HepG2 (cell line): ENCODE data around the gene LIF. TPM values are rescaled to one million over a fixed set of nuclear protein-coding genes. Genes with fewer than 3 reads are reported as not detected.

Experiments used
- ATF1 ChIP-seq: IDR thresholded peaks from 2 replicates; pipeline ENCODE4 v1.6.1; 2016; ENCODE audit warnings: mild to moderate bottlenecking, control low read depth
- CHD4 ChIP-seq: fragments of 200-600 bp; sonication (generic); IDR thresholded peaks from 2 replicates; pipeline ENCODE4 v1.7.0; 2017; ENCODE audit warnings: mild to moderate bottlenecking, low read length, borderline replicate concordance
- HNF4G ChIP-seq, 2 experiments: sonication (generic) in 1 of 2; formaldehyde crosslinking in 1 of 2; IDR thresholded peaks; 2 replicates each; pipeline versions ENCODE4 v1.4.0 to v1.6.1; 2011 to 2020; ENCODE audit warnings: borderline replicate concordance in 2 of 2, low read depth in 2 of 2, mild to moderate bottlenecking in 2 of 2, low read length in 1 of 2, missing genetic modification reagents in 1 of 2, moderate library complexity in 1 of 2
- KDM2A ChIP-seq: sonication (generic); formaldehyde crosslinking; IDR thresholded peaks from 2 replicates; pipeline ENCODE4 v1.4.0; 2020; ENCODE audit warnings: low read depth, missing genetic modification reagents, borderline replicate concordance
- MLX ChIP-seq: IDR thresholded peaks from 2 replicates; pipeline ENCODE4 v1.6.1; 2016
- MTF2 ChIP-seq: sonication (generic); formaldehyde crosslinking; IDR thresholded peaks from 2 replicates; pipeline ENCODE4 v1.5.0; 2020; ENCODE audit warnings: missing genetic modification reagents, borderline replicate concordance
- NFRKB ChIP-seq: fragments of 450-650 bp; IDR thresholded peaks from 2 replicates; pipeline ENCODE4 v1.6.1; 2017
- RAD21 ChIP-seq: fragments of 450-650 bp; formaldehyde crosslinking; IDR thresholded peaks from 2 replicates; pipeline ENCODE4 v1.5.0; 2020; ENCODE audit warnings: mild to moderate bottlenecking
- RBM22 ChIP-seq: fragments of 200-400 bp; formaldehyde crosslinking; optimal IDR thresholded peaks from 2 replicates; pipeline ENCODE3; 2017; ENCODE audit warnings: mild to moderate bottlenecking, low read length, moderate library complexity
- SKI ChIP-seq: fragments of 450-650 bp; IDR thresholded peaks from one replicate; pipeline ENCODE4 v1.6.1; 2018; ENCODE audit warnings: mild to moderate bottlenecking; ENCODE audit not compliant: partially characterized antibody
- SRSF9 ChIP-seq: fragments of 200-400 bp; formaldehyde crosslinking; IDR thresholded peaks from 2 replicates; pipeline ENCODE4 v1.6.1; 2018; ENCODE audit warnings: borderline replicate concordance, mild to moderate bottlenecking, low read depth, low read length; ENCODE audit not compliant: insufficient read depth, poor library complexity, severe bottlenecking
- STAT6 ChIP-seq: sonication (generic); formaldehyde crosslinking; IDR thresholded peaks from 2 replicates; pipeline ENCODE4 v1.4.0; 2020; ENCODE audit warnings: missing genetic modification reagents, mild to moderate bottlenecking, borderline replicate concordance
- TEAD2 ChIP-seq: sonication (generic); formaldehyde crosslinking; IDR thresholded peaks from 2 replicates; pipeline ENCODE4 v1.9.0; 2021; ENCODE audit warnings: missing genetic modification reagents
- YEATS2 ChIP-seq: sonication (generic); formaldehyde crosslinking; IDR thresholded peaks from 2 replicates; pipeline ENCODE4 v1.4.0; 2020; ENCODE audit warnings: missing genetic modification reagents, borderline replicate concordance
- ZBTB1 ChIP-seq: sonication (generic); formaldehyde crosslinking; IDR thresholded peaks from 2 replicates; pipeline ENCODE4 v1.4.0; 2020; ENCODE audit warnings: missing genetic modification reagents, borderline replicate concordance
- ZBTB2 ChIP-seq: sonication (generic); formaldehyde crosslinking; IDR thresholded peaks from 2 replicates; pipeline ENCODE4 v1.8.0; 2022; ENCODE audit warnings: low read depth, missing genetic modification reagents
- ZNF160 ChIP-seq: sonication (generic); formaldehyde crosslinking; IDR thresholded peaks from 2 replicates; pipeline ENCODE4 v1.8.0; 2022; ENCODE audit warnings: mild to moderate bottlenecking, inconsistent platforms, missing genetic modification reagents
- ZNF18 ChIP-seq: sonication (generic); formaldehyde crosslinking; IDR thresholded peaks from 2 replicates; pipeline ENCODE4 v1.8.0; 2022; ENCODE audit warnings: mild to moderate bottlenecking, missing genetic modification reagents; ENCODE audit not compliant: insufficient replicate concordance
- ZNF34 ChIP-seq: sonication (generic); formaldehyde crosslinking; IDR thresholded peaks from 2 replicates; pipeline ENCODE4 v1.4.0; 2020; ENCODE audit warnings: mild to moderate bottlenecking, missing genetic modification reagents, borderline replicate concordance
- ZNF414 ChIP-seq: sonication (generic); formaldehyde crosslinking; IDR thresholded peaks from 2 replicates; pipeline ENCODE4 v1.5.0; 2020; ENCODE audit warnings: missing genetic modification reagents
- ZNF772 ChIP-seq: sonication (generic); formaldehyde crosslinking; IDR thresholded peaks from 2 replicates; pipeline ENCODE4 v1.5.0; 2020; ENCODE audit warnings: mild to moderate bottlenecking, missing genetic modification reagents
- polyA plus RNA-seq, 8 experiments: library from polyadenylated mRNA; depleted of rRNA in 3 of 8; stranded (reverse) in 7 of 8; unstranded in 1 of 8; fragments of >200 nt; fragmentation: Illumina TruSeq in 4 of 8; extraction: Trizol in 4 of 8; gene quantifications; 2 replicates each; pipeline versions ENCODE4 v1.2.1 to v1.2.3, GENCODE V29; 2011 to 2016; ENCODE audit warnings: low read depth in 4 of 8, missing spikeins in 1 of 8, mixed read lengths in 1 of 8; ENCODE audit not compliant: insufficient read depth in 1 of 8
- total RNA-seq, 5 experiments: library from RNA; depleted of rRNA; stranded (reverse); fragments of >200 nt; fragmentation: Illumina TruSeq; extraction: Trizol; gene quantifications; 2 replicates each; pipeline ENCODE4 v1.2.3, GENCODE V29; 2016; ENCODE audit warnings: low read depth in 1 of 5

The LIF gene
- total and polyA plus RNA-seq, 2 of the 13 experiments (the other 11 are each of a cell fraction or from before 2014, with no cell fraction given), result 3.6 to 8.5 TPM

- no peak for TF ChIP-seq SRSF9
- TF ChIP-seq ZNF160 (CRISPR knock-in tag), result 0 out of 2 replicates have a peak, but pooled peaks have one; percentile 48
- TF ChIP-seq ATF1 (CRISPR knock-in tag), result no peak
- TF ChIP-seq NFRKB, result no peak
- TF ChIP-seq YEATS2 (CRISPR knock-in tag), result peak; percentile 21; the same call in 1 of the 2 replicates
- TF ChIP-seq ZBTB2, result no peak
- no peak; the same call in 1 of the 2 replicates for TF ChIP-seq ZNF772 (CRISPR knock-in tag)
- 0 out of 2 replicates have a peak, but pooled peaks have one; percentile 51 for TF ChIP-seq ZNF414 (CRISPR knock-in tag)
- TF ChIP-seq TEAD2, result no peak
- TF ChIP-seq RAD21, result peak; percentile 70
- TF ChIP-seq RBM22, result no peak
- TF ChIP-seq STAT6 (CRISPR knock-in tag), result no peak
- TF ChIP-seq KDM2A, result peak; percentile 42; the same call in 1 of the 2 replicates
- TF ChIP-seq ZNF18 (CRISPR knock-in tag), result no peak
- no peak; the same call in 1 of the 2 replicates for TF ChIP-seq MLX (CRISPR knock-in tag)
- TF ChIP-seq CHD4, result peak; percentile 98
- TF ChIP-seq MTF2 (CRISPR knock-in tag), result no peak
- no peak for TF ChIP-seq ZBTB1 (CRISPR knock-in tag)
- no peak for TF ChIP-seq ZNF34 (CRISPR knock-in tag)
- TF ChIP-seq SKI, result peak; percentile 36
- no peak for TF ChIP-seq HNF4G (IDR thresholded peaks at IDR 0.05; ENCODE audit: borderline replicate concordance, low read depth, low read length)
- 0 out of 2 replicates have a peak, but pooled peaks have one; percentile 18 for TF ChIP-seq HNF4G (CRISPR knock-in tag; IDR thresholded peaks at IDR 0.05; ENCODE audit: borderline replicate concordance, low read depth)
Observed at GRCh38 chr22:30287648-30288418, 41.3 kb upstream of the LIF start (continued).
